ENCODE results near the gene SLC16A10.

DNA sequence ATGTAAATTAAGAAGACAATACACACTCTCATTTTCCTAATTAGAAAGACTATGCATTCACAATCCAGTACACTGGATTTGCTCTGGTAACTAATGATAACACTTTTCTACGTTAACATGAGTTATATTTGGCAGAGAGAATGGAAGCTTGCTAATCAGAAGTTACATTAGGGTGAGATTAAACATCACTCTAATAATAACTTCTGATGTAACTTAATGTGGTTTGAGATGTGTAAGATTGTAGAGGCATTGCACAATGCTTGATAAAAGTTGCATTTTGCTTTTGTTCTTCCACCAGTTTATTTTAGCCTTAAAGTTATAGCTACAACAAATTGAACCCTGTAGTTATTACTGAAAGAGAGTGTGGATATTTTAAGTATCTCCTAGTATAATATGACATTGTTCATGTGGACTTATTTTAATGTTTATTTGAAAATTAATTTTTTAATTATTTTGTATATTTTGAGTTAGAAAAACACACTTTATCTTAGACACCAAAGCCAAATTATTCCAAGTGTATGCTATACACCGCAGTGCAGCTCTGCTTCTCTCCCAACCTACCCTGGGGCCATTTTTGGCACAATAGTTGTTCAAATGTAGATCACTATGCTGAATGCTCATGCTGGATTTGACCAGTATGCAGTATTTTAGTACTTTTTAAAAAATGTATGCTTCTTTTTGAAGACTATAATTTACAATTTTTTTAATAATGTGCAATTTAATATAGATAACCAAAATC lies 143.2 kb downstream of the SLC16A10 start:
- TF ChIP-seq EP300 (IDR thresholded peaks at IDR 0.05), result no peak
- TF ChIP-seq, protein P1, sequence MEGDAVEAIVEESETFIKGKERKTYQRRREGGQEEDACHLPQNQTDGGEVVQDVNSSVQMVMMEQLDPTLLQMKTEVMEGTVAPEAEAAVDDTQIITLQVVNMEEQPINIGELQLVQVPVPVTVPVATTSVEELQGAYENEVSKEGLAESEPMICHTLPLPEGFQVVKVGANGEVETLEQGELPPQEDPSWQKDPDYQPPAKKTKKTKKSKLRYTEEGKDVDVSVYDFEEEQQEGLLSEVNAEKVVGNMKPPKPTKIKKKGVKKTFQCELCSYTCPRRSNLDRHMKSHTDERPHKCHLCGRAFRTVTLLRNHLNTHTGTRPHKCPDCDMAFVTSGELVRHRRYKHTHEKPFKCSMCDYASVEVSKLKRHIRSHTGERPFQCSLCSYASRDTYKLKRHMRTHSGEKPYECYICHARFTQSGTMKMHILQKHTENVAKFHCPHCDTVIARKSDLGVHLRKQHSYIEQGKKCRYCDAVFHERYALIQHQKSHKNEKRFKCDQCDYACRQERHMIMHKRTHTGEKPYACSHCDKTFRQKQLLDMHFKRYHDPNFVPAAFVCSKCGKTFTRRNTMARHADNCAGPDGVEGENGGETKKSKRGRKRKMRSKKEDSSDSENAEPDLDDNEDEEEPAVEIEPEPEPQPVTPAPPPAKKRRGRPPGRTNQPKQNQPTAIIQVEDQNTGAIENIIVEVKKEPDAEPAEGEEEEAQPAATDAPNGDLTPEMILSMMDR (IDR thresholded peaks at IDR 0.05), result no peak
